Measurements from ENCODE around the gene SIL1.
"Not testable (repeated sequence)": the region's sequence is repeated elsewhere in the genome, so short reads cannot be mapped to it uniquely, and the experiment has no call there.

Gene SIL1

DNA sequence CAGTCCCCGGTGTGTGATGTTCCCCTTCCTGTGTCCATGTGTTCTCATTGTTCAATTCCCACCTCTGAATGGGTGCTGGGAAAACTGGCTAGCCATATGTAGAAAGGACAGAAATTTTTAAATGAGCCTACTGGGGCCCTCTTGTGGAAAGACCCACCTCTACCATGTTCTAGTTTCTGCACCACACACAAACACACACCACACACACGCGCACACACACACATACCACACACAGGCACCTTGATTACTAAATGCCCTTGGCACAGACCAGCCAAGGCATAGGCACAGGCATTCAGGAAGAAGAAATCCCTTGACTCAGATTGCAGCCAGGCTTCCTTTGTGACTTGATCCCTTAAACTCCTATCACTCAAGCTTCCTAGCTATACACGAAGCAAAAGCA, 60.5 kb downstream of the SIL1 start:
- DNase-seq, result peak; percentile 28

- DNase-seq, result no peak
Observed at GRCh38 chr5:139134906-139135305, 63.3 kb downstream of the SIL1 start.

DNA sequence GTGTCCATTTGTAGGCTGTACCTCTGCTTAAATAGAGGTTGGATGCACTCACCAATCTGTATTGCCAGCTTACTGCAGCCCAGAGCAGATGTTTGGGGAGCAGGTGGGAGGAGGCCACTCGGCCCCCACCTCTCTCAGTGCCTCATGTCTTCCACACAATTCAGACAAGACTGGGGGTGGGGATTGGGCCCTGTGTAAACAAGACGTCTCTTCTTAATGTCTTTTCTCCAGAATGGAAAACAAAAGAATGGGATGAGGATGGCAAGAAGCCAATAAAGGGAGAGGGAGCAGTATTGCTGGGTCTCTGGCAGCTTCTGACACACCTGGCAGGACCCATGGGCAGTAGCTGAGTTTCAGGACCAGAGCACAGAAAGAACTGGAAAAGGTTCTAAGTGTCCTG, 64.9 kb downstream of the SIL1 start:
- DNase-seq, result no peak

DNA sequence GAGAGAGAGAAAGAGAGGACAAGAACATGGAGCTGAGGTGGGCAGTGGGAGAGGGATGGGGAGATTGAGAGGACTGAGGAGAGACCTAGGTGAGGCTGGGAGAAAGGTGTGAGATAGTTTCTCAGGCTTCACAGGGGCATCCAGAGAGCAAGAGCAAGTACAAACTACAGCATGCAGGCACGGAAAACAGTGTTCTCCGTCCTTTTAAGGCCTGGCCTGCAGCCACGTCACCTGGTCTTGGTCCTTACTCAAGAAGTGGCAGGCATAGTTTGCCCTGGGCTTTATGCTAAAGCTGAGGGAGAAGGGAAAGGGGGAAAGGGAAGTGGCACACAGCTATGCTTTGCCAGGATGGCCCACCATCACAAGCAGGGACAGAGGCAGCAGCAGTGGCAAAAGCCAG, 65.7 kb downstream of the SIL1 start:
- DNase-seq, result no peak

- DNase-seq, result peak; percentile 11
Observed at GRCh38 chr5:139131921-139132432, 66.2 kb downstream of the SIL1 start.

- peak; percentile 66 for DNase-seq
Observed at GRCh38 chr5:139131465-139131864, 66.7 kb downstream of the SIL1 start.

DNA sequence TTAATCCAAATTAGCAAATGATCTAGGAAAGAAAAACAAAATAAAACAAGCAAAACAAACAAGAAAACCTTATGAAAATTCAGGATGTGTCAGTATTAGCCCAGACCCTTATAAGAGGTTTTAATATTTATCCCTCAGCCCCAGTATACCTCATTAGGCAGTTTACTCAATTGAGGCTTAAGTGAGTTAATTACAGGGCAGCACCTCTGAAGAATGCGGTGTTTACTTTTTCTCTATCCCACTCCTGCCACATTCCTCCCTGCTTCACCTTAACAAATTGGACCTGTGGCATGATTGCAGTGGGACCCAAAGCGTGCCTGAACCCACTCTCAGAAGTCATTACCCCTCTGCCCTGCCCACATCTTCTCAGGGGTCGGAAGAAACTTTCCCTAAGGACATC, 67.1 kb downstream of the SIL1 start:
- no peak for DNase-seq

GRCh38 chr5:139130214-139130613, 68.0 kb downstream of the SIL1 start:
- no peak for DNase-seq

GRCh38 chr5:139126711-139127111, 71.5 kb downstream of the SIL1 start:
- DNase-seq, result no peak

GRCh38 chr5:139125991-139126390, 72.2 kb downstream of the SIL1 start:
- DNase-seq, result no peak

- DNase-seq, result no peak
Observed at GRCh38 chr5:139124774-139125520, 73.2 kb downstream of the SIL1 start.

- DNase-seq, result no peak
Observed at GRCh38 chr5:139121120-139121519, 77.0 kb downstream of the SIL1 start.

GRCh38 chr5:139120521-139120920, 77.6 kb downstream of the SIL1 start:
- no peak for DNase-seq

GRCh38 chr5:139118804-139119203, 79.4 kb downstream of the SIL1 start:
- no peak for DNase-seq

DNA sequence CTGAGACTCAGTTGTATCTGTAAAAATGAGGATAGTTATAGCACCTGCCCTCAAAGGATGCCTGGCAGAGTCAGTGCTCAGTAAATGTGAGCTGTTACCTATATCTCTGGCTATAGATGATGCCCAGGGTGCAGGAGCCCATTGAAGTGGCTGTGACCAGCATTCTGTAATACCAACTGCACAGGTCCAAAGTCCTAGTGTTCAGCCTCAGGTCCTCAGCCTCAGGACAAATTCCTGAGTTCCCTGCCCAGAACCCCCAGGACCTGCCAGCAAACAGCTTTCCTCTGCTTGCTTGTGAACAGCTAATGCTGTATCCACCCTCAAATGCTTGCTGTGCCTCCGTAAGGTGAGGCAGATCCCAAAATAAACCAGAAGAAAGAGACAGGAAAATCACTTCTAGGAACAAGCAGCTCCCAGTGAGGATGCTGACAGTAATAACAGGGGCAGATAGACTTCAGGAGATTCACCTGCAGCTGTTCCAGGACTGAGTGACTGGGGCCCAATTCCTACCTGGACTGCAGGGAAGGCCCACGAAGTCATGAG, 80.8 kb downstream of the SIL1 start:
- DNase-seq, result no peak

GRCh38 chr5:139116100-139116655, 82.0 kb downstream of the SIL1 start:
- no peak for DNase-seq

- no peak for DNase-seq
Observed at GRCh38 chr5:139113892-139114291, 84.3 kb downstream of the SIL1 start.

DNA sequence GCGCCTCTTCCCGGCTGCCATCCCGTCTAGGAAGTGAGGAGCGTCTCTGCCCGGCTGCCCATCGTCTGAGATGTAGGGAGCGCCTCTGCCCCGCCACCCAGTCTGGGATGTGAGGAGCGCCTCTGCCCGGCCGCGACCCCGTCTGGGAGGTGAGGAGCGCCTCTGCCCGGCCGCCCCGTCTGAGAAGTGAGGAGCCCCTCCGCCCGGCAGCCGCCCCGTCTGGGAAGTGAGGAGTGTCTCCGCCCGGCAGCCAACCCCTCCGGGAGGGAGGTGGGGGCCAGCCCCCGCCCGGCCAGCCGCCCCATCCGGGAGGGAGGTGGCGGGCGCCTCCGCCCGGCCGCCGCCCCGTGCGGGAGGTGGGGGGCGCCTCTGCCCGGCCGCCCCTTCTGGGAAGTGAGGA, 85.8 kb downstream of the SIL1 start:
- not testable (repeated sequence) for DNase-seq

DNA sequence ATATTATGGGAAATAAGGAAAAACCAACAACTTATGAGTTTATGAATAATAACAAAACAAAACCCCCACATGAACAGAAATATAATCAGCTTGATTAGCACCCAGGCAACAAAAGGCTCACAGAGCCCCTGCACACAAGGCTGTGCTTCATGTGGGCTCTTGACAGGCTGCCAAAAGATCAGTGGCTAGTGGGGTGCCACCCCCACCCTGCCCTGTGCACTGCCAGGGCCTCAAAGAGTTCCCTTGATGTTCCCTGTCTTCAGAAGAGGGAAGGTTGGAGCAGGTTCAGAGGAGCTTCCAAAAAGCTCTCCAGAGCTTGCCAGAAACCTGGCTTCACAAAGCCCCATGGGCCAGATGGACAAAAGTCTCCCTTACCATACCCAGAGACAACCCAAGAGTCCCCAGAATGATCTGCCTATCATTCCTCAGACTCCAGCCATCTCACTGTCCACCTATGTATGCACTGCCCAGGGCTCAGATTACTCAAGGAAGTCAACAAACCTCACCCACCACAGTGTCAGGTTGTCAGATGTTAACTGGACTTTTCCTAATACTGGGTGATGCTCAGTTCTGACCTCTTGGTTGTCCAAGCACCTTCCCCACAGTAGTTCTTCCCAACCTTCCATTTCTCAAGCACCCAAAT, 87.5 kb downstream of the SIL1 start:
- DNase-seq, result no peak

DNA sequence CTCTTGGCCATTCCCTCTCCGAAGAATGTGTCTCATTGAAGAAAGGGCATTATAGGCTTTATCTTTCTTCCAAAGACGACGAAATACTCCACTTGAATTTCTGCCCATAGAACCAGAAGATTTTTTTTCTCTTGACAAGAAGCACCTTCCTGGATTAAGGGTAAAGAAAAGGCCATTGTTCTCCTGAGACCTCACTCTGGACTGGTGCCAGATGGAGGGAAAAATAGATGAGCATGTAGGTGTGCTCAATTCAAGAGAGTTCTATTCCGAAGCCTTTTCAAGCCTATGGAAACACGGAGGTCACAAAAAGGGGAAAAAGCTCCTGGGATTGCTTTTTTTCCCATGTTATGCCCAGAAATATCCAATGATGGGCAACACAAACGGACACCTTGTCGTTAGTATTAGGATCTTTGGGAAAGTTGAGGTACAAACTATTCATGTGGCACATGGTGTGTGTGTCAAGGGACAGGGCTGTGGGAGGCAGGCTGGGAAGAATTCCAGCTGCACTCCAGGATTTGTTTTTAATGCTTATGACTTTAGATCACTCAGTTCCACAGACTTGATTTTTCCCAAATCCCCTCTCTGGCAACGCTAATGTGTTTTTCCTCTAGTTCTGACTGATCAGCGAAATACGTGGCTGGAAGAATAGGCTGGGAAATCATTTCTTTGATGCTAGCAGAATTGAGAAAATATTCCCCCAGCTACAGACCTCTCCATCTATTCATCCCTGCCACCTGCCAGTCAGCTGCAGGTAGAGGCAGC, 89.9 kb downstream of the SIL1 start:
- DNase-seq, result peak; percentile 47

GRCh38 chr5:139105621-139106071, 92.5 kb downstream of the SIL1 start:
- DNase-seq, result peak; percentile 10

- DNase-seq, result peak; percentile 88
Observed at GRCh38 chr5:139104577-139105276, 93.4 kb downstream of the SIL1 start.
